ENCODE data around the gene SARNP.

DNA sequence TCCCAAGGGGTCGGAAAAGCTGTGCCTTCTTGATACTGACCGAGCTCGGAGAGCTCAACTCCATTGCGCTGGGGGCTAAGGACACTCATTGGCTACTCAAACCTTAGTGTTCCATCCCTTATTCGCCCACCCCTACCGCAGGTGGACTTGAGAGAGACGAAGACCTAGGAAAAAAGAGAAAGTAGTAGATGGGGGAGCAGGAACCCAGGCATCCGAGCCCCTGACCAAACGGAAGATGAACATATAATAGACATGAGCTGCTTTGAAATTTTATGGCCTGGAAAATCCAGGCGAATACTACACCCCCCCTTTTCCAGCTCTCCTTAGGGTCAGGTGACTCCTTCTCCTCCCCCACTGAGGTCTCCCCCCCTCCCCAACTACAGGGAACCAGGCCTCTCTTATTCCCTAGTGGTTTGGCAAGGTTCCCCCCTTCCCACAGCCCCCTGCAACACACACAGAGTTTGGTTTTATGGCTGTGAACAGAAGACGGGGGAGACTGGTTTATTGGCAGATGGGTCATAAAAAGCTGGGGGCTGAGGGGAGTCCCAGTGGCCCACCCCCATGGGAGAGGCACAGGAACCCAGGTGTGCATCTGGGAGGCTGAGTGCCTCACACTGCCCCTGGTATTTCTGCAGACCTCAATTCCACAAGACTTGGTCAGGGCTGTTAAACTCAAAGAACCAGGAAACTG lies 73.0 kb downstream of the SARNP start:
- TF ChIP-seq, protein P1, sequence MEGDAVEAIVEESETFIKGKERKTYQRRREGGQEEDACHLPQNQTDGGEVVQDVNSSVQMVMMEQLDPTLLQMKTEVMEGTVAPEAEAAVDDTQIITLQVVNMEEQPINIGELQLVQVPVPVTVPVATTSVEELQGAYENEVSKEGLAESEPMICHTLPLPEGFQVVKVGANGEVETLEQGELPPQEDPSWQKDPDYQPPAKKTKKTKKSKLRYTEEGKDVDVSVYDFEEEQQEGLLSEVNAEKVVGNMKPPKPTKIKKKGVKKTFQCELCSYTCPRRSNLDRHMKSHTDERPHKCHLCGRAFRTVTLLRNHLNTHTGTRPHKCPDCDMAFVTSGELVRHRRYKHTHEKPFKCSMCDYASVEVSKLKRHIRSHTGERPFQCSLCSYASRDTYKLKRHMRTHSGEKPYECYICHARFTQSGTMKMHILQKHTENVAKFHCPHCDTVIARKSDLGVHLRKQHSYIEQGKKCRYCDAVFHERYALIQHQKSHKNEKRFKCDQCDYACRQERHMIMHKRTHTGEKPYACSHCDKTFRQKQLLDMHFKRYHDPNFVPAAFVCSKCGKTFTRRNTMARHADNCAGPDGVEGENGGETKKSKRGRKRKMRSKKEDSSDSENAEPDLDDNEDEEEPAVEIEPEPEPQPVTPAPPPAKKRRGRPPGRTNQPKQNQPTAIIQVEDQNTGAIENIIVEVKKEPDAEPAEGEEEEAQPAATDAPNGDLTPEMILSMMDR (IDR thresholded peaks at IDR 0.05): no peak
- no peak for TF ChIP-seq POLR2A (IDR thresholded peaks at IDR 0.05)
